Activated CD4-positive, alpha-beta T cell treated with anti-CD3 and anti-CD28 coated beads, Interleukin-2, amount 50 U/mL, for 1 hour (primary cell): Measurements from ENCODE around the gene DMD.

Source experiments
- DNase-seq: peaks from one replicate; pipeline ENCODE4 v3.0.0-alpha.2; 2020

DMD gene

DNA sequence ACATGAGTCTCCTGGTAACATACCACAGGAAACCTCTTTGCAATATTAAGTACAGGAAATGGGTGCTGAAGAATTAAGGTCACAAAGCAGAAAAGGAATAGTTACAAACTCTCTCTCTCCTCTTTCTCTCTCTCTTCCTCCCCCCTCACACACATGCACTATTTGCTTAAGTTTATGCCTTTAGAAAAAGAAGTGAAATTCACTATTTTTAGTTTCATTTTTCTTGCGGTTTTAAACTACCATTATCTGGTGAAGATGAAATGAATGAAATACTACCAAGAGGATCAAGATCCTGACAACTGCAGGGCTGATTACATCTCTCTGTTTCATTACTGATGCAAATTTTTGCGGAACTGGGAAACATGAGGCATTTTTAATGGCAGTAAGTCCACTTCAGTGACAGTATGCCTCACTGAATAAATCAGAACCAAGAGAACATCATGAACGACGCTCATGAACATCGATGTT is 2075.2 kb downstream of the DMD start:
- no peak for DNase-seq

DNA sequence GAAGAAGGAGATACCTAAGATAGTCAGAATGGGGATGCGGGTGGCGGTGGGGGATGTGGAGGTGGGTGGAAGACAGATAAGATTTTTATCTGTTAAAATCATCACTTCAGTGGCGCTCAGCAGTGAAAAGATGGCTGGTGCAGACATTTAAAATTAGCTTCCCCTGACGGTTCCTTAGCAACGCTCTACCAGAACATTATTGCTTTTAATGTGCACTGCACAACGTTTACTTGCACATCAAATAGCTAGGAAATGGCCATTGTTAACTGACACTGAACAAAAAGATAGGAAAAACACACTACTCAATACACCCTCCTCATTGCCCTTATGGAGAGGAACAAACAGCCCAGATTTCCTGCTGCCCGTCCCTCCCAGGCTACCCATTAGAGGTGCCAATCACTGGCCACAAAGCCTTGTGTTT is 2078.5 kb downstream of the DMD start:
- no peak for DNase-seq

DNA sequence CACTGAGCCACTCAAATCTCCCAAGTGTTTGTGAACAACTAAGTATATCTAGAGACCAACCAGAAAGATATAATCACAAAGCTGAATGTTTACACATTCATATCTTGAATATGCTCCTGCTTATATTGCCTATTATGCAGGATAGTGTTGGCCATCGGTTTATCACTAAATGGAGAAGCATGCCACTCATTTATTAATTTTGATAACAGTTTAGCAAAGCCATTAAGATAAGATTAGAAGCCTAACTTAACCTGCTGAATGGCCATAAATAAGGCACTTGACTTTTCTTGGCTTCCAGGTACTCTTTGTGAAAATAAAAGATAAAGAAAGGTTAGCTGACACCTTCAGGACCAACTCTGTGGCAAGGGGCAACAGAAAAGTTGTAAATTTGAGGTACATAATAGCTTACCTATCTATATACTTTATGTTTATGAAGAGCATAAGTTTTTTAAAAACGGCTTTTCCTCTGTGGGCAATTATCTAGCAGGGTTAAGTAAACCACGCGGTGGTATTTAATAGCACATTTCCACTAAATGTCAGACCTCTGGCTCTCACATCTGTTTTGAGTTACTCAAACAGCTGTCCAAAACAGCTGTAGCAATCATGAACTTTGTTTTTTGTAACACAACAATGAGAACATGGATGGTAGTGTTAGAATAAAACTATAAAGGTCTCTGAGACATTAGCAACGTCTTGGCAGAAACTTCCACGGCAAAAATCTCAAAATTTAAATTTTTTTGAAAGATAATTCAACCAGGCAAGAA is 2080.7 kb downstream of the DMD start:
- DNase-seq, result no peak

DNA sequence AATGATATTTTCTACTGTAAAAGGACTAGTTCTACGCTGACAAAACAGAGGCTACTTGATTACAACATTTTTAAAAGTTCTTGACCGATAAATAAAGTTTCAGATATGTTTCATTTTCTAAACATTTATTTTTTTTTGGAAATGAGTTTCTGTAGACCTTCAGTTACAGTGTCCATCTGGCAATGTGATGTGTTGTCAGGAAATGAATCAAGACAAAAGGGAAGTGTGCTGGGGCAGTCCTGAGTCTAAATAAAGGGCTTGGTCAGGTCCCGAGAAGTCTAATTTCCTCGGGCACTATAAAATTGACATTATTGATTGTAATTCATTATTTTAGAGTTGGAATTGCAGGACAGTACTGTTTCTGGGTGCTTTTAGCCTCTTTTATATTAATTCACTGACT is 2082.5 kb downstream of the DMD start:
- DNase-seq, result no peak

DNA sequence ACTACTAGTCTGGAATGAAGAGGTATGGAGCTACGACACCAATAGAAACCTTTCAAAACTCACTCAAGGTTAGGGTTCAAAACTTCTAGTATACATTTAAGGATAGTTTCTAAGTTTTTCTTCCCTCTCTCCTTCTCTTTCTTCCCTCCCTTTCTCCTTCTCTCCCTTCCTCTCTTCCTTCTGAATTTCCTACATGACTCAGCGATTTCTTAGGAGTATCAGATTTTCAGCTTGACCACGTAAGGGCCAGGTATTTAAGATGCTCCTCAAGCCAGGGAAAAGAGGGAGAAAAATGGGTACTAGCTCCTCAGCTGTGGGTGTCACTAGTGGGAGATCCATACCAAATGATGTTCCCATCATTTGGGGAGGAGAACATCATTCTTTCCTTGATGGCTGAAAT is 2083.6 kb downstream of the DMD start:
- no peak for DNase-seq

DNA sequence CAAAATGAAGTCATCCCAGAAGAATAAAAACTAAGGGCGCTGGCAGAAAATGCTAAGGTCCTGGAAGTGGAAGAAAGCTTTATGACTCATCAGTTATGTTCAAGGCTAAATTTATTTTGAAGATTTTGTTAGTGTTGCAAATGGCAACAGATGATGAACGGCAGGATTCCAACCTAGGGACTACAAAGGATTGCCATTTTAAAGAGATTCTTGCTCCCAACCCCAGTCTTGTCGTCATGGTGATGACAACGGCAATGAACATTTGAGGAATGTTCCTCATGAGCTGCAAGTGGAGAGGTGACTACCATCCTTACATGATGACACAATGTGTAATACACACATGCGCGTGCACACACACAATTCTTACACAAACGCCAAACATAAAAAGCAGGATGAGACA is 2085.1 kb downstream of the DMD start:
- DNase-seq, result no peak

DNA sequence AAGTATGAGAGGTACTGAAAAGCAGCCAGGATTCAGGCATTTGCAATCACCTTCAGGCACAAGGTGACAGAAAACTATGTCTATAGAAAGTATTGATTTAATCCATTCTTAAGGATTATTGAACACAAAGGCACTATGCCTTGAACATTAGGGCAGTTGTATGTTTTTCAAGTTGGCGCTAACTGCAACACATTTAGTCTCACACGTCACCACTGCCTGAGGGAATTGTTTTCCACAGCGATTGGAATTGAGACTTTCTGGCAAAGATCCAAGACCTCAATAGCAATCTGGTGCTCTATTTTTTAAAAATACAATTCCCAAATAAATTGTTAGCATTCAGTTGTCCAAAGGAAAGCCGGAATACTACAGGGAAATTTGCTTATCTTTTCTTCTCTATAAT is 2086.8 kb downstream of the DMD start:
- no peak for DNase-seq

DNA sequence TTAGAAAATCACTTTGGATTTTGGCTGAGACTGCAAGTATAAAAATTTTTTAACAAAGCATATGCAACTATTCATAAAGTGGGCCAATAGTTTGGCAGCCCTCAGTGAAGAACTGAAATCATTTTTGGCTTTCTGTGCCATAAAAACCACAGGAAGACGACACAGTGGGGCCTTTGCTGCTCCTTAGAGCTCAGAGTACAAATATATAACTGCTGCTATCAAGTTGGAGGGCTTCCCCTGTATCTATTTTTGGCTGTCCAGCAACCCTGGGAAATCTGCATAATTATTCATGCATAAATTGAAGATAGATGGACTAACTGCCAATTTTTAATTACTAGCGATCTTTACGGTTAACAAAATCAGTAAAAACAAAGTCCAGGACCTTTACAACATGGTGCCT is 2088.0 kb downstream of the DMD start:
- no peak for DNase-seq

DNA sequence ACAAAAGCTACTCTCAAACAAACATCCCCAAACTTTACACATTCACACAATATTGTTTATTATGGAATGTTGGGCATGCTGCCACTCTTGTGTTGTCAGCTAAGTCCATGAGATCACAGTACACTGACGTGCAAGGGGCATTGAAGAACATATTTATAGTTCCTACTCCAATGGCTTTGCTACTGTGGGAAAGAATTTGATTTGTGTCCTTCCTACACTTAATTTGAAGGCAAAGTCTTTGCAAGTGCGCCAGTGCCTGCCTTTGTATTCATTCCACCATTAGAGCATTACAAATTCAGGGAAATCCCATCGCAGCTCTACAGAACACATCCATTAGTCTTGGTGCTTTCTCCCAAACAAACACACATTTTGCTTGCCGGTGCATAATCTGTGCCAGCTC is 2094.1 kb downstream of the DMD start:
- no peak for DNase-seq

DNA sequence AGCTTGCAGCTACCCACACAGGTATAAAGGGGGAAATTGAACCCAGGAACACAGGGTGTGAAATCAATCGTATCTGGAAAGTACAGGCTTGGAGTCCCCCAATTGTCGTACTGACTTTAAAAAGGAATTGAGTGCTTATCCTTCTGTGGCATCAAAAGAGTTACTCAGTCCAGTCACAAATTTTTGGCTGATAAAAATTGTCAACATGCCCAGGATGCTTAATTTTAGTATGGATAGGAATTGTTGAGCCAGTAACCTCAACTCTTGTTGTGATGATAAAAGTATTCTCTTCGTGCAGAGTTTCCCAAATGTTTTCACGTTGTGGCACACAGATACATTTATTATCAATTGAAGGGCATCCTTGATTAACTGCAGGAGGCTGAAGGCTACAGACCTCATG is 2096.0 kb downstream of the DMD start:
- no peak for DNase-seq

DNA sequence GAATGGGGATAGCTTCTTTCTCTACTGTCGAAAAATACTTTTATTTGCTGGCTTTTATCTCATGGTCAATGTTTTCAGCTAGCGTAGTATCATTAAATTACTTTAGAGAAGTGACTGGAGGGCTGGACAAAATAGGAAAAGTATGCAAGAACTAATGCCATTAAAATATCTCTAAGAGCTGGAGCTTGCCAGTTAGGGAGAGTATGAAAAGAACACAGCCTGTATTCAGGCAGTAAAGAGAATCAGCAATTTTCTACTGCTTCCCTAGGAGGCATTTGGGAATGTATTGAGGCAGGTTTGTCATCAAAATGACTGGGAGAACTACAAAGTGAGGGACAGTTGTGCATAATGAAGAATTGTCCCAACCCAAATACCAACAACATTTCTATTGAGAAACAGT is 2096.5 kb downstream of the DMD start:
- DNase-seq, result no peak

DNA sequence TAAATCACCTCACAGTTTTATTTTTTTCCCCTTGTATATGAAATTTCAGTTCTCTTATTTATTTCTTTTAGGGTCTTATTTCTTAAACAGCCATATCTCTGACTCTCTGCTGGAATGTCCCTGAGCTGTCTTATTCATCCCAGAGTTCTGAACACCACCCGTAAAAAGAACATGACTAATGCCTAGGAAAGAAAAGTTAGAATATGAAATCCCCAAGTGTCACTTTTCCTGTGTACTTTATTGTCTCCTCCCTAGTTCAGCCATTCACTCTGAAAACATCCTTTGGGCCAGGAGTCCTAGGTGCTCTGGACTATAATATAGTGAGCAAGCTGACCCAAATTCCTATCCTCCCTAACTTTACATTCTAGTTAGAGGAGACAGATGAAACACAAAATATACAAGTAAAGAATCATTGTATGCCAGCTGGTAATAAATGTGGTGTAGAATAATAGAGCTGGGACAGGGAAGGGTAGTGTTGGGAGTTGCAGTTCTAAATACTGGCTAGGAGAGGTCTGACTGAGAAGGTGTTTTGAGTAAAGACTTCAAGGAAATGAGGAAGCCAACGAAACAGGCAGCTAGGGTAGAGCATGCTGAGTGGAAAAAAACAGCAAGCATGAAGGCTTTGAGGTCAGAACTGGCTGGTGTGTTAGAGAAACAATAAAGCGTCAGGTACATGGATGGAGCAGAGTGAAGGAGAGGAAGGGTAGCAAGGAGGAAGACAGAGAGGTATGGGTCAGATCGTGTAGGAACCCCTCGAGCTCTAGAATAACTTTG is 2098.9 kb downstream of the DMD start:
- no peak for DNase-seq

DNA sequence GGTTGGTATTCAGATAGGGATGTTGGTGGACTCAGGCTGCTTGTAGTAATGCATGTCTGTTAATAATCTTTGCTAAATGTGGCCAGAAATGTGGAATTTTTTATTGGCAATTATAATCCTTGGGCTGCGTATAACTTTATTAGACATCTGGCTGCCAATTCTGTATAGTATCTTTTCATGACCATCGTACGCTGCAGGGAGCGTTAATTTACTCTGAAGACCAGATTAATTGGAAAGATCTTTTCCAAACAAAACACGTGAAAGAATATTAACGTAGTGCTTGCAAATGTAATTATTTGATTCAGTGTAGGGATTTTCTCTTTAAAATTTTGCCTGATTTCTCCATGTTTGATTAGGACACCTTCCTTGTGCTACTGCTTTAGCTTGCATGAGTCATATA is 2100.7 kb downstream of the DMD start:
- DNase-seq, result no peak

DNA sequence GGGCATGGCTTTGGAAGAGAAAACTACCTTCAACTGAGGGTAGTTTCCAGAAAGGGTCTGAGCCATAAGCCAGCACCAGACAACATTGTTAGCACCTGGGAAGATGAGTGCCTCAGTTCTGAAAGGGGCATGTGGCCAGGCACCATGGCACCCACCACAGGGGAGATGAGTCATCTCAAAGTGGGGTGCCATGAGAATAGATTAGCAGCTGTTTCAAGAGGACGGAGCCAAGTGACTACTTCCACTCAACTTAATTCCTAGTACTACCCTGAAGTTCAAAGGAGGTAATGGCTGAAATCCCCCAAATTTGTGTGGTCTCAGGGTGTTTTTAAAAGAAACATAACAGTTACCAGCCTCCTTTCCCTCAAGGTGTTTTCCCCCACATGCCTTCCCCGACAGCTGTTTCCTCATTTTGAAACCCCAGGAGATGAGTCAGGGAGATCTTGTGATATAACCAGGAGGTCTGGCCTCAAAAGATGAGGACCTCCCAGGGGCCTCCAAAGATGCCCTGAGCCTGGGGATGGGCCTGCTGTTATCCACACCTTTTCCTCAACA is 2111.7 kb downstream of the DMD start:
- no peak for DNase-seq

DNA sequence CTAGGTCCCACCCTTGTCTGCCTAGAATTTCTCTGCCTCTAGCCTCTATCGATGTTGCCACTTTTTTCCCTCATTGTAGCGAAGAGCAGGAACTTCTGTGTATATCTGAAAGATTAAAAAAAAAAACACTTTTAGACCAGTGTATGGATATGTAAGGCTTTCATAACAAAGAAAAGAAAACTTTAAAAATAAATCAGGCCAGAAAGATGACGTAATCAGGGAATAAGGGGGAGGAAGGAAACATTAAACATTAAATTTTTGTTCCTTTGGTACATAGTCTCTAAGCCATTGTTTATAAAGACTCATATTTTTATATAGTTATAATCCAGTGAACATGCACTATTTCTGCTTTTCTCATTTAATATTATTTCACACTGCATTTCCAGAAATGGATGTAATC is 2113.3 kb downstream of the DMD start:
- DNase-seq, result no peak

DNA sequence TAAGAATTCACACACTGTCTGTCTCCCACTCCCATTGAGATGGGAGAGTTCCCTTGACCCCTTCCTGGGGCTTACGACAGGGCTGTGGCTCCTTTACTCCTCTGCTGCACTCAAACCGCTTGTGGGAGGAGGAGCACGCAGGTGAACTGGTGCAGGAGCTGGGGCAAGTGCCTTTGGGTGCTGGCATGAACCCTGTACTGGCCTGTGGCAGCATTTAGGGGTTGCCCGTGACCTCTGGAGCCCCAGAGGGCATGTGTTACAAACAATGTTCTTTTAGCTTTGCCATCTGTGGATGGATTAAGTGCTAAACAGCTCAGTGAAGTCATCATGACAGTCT is 2117.7 kb downstream of the DMD start:
- no peak for DNase-seq

DNA sequence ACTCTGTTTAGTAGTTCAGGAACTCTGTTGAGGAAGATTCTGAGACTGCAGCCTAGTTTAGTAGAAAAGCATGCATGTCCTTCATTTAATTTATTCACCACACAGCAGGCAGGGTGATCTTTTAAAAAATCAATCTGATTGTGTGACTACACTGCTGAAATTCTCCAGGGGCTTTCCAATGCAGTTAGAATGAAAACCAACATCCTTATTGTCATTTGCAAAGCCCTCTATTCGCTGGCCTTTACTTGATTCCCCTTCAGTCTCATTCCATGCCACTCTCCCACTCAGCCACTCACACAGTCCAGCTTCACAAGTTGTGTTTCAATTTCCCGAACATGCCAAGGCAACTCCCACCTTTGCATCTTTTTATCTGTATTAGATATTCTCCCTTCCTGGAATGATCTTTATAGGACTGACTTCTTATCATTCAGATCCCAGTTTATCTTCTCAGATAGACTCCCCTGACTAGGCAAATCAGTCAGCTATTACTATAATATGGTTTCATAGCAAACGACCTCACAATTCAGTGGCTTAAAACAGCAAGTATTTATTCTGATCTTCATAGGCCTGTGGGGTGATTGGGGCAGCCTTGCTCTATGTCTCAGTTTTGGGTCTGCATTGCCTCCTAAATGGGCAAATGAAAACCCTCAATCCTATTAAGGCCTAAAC is 2118.2 kb downstream of the DMD start:
- no peak for DNase-seq

DNA sequence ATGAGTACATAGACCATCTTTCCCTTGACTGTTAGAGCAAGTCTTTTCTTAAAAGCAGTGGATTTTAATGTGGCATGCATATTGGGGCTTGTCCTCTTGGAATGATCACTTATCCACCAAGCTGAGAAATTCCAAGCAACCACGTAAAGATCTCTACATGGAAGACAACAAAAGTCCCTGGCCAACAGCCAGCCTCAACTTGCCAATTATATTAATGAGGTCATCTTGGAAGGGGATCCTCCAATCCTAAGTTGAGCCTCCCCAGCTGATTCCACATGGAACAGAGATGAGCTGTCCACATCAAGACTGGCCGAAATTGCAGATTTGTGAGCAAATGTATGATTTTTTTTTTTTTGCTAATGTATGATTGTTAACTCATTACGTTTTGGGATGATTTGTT is 2118.9 kb downstream of the DMD start:
- no peak for DNase-seq

DNA sequence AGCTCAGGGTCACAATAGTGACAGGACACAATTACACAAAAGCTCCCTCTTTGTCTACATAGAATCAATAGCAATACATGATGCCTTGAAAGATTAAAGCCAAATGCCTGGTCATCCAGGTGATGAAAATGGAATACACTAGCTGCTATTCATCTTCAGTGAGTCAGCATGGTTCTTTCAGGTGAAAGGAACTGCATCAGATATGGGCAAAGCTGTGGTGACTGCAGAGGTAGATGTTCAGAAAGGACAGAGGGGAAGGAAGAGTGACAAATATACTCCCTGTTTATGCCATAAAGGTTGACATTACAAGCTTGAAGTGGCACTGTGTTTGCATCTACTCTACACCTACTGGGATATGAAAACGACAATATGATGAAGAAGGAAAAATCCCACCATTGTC is 2119.5 kb downstream of the DMD start:
- no peak for DNase-seq

DNA sequence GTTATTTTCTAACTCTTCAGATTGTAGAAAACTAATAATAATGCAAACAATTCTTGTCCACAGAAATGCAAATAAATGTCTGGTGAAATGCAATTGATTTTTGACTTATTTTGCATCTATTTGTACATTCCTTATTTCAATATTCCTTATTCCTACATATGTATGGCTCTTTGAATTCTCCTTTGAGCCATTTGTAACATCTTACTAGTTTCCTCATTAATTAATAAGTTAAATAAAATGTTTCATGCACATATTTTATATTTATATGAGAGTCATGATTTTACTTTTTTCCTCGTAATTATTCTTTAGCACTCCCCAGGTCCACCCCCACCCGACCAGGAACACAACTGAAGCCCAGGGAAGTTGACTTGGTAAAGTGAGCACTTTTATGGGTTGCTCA is 2136.8 kb downstream of the DMD start:
- no peak for DNase-seq

DNA sequence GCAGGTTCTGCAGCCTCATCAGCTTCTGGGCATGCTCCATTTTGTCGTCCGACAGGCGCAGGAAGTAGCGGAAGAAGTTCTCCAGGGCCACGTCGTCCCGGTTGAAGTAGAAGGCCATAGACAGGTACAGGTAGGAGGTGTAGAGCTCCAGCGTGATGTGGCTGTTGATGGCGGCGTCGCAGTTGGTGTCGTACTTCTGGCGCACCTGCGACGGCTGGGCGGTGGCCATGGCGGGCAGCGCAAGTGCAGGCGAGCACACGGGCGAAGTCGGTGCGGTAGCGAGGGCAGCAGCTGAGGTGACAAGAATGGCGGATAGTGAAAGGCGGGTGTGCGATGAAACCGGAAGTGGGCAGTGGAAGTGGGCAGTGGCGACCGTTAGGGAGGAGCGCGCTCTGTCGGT is 2139.6 kb downstream of the DMD start, which contains the start of gene FTHL17:
FTHL17 (minus strand) TSS at position 317 of the 400 bp plus-strand sequence; CDS start at position 229, 88 bp downstream.
- no peak for DNase-seq

DNA sequence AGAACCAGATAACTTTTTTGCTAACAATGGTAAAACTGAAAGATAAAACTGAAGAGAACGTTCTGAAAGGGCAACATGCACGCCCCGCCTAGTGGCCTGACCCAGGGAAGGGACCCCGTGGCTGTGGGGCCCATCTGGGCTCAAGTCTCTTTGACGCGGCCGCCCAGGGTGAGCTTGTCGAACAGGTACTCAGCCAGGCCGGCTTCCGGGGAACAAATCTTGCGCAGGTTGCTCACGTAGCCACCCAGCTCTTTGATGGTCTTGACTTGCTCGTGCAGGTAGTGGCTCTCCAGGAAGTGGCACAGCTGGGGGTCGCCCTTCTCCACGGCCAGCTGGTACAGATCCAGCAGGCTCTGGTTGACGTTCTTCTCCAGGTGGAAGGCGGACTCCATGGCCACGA is 2140.1 kb downstream of the DMD start:
- no peak for DNase-seq

DNA sequence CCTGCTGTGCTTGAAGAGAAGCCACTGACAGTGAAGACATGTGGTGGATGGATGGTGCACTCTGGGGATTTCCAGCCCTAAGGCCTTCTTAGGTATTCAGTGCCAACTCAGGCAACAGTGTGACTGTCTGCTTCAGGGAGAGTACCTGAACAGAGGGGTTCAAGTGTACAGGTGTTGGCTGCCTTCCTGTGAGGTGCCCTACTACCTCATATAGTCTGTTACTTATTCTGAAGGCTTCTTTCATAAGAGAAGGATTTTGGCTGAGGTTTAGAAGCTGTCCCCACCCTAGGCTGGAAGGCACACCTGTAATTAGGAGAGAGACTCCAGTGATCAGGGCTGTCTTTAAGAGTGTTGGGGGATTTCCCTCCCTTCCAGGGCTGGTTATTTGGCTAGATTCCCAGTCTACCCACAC is 2141.3 kb downstream of the DMD start:
- no peak for DNase-seq
